ENCODE results near the gene SPDYE4.
A peak's percentile ranks its signal among the peaks of the same experiment; 100 is the strongest.

GRCh38 chr17:8753976-8754440 is 4.3 kb downstream of the SPDYE4 start:
- TF ChIP-seq CTCF (IDR thresholded peaks at IDR 0.05) = peak; percentile 37
- no peak for TF ChIP-seq EZH2 (IDR thresholded peaks at IDR 0.05; ENCODE audit: borderline replicate concordance, insufficient read depth, low read depth, low read length, poor library complexity, severe bottlenecking)
